SK-N-SH (cell line): ENCODE results near the gene MBTPS1. TPM values are rescaled to one million over a fixed set of nuclear protein-coding genes. Genes with fewer than 3 reads are reported as not detected.

Source experiments
- CTCF ChIA-PET: fragments of 300-600, 350-600 bp; formaldehyde crosslinking; extraction: SDS; loops from one replicate; lab custom pipeline; 2021; lab: Yijun Ruan, JAX
- POLR2A ChIA-PET: fragments of 350-600 bp; sonication (Branson Sonifier 250); formaldehyde crosslinking; extraction: SDS; loops from one replicate; lab custom pipeline; 2020; ENCODE audit warnings: antibody characterized with exemption, inconsistent platforms; lab: Yijun Ruan, JAX
- DNase-seq: peaks from one replicate; pipeline ENCODE4 v3.0.0; 2012
- H2AFZ ChIP-seq: fragments of 200-600 bp; sonication (generic); 2 replicates; pipeline ENCODE4 v1.8.1; 2016; ENCODE audit warnings: antibody characterized with exemption, mild to moderate bottlenecking, low read depth
- H3F3A ChIP-seq: fragments of 200-600 bp; sonication (generic); replicated peaks from 2 replicates; pipeline ENCODE3; 2016; ENCODE audit warnings: antibody characterized with exemption, mild to moderate bottlenecking; ENCODE audit not compliant: insufficient read depth
- H3K27ac ChIP-seq, 2 experiments: fragments of 200-500 bp in 1 of 2; fragments of 200-600 bp in 1 of 2; sonication (Bioruptor generic) in 1 of 2; sonication (generic), shearing (Covaris generic) in 1 of 2; 2 replicates each; pipeline versions ENCODE4 v1.5.1 to v1.6.1; 2014 to 2016; ENCODE audit warnings: low read depth in 2 of 2, inconsistent platforms in 1 of 2, low read length in 1 of 2, mild to moderate bottlenecking in 1 of 2, mixed read lengths in 1 of 2
- H3K27me3 ChIP-seq: fragments of 200-600 bp; sonication (generic), shearing (Covaris generic); 2 replicates; pipeline ENCODE4 v1.6.1; 2016; ENCODE audit warnings: mixed run types; ENCODE audit not compliant: insufficient read depth
- H3K36me3 ChIP-seq, 2 experiments: fragments of 200-500 bp in 1 of 2; fragments of 200-600 bp in 1 of 2; sonication (Bioruptor generic) in 1 of 2; sonication (generic) in 1 of 2; replicated peaks in 1 of 2; 2 replicates each; pipeline versions ENCODE3 to v1.5.1; 2014 to 2016; ENCODE audit warnings: low read length in 1 of 2, mild to moderate bottlenecking in 1 of 2; ENCODE audit not compliant: insufficient read depth in 2 of 2, control insufficient read depth in 1 of 2
- H3K4me1 ChIP-seq, 2 experiments: fragments of 200-500 bp in 1 of 2; fragments of 200-600 bp in 1 of 2; sonication (Bioruptor generic) in 1 of 2; sonication (generic), shearing (Covaris generic) in 1 of 2; 2 replicates each; pipeline versions ENCODE4 v1.5.1 to v1.6.1; 2014 to 2016; ENCODE audit warnings: low read depth in 1 of 2, low read length in 1 of 2, mixed run types in 1 of 2; ENCODE audit not compliant: insufficient read depth in 2 of 2, control insufficient read depth in 1 of 2
- H3K4me2 ChIP-seq: fragments of 200-600 bp; sonication (generic), shearing (Covaris generic); 2 replicates; pipeline ENCODE4 v1.6.1; 2017; ENCODE audit warnings: mixed run types
- H3K4me3 ChIP-seq, 2 experiments: fragments of 200-500 bp in 1 of 2; fragments of 200-600 bp in 1 of 2; sonication (Bioruptor generic) in 1 of 2; sonication (generic), shearing (Covaris generic) in 1 of 2; 2 replicates each; pipeline versions ENCODE4 v1.5.1 to v1.8.1; 2014 to 2016; ENCODE audit warnings: low read depth in 2 of 2, inconsistent platforms in 1 of 2, low read length in 1 of 2, mild to moderate bottlenecking in 1 of 2, mixed read lengths in 1 of 2, moderate library complexity in 1 of 2
- H3K79me2 ChIP-seq: fragments of 200-600 bp; sonication (generic); 2 replicates; pipeline ENCODE4 v1.8.1; 2017; ENCODE audit warnings: mild to moderate bottlenecking; ENCODE audit not compliant: insufficient read depth
- H3K9ac ChIP-seq: fragments of 200-600 bp; sonication (generic); 2 replicates; pipeline ENCODE4 v1.6.1; 2017; ENCODE audit warnings: mixed run types
- H3K9me2 ChIP-seq: fragments of 200-600 bp; sonication (generic); 2 replicates; pipeline ENCODE4 v1.6.1; 2017; ENCODE audit warnings: mixed run types
- H3K9me3 ChIP-seq: fragments of 200-600 bp; sonication (generic); 2 replicates; pipeline ENCODE4 v1.6.1; 2017; ENCODE audit warnings: mixed run types, mild to moderate bottlenecking, moderate library complexity
- H4K20me1 ChIP-seq: fragments of 200-600 bp; sonication (generic); 2 replicates; pipeline ENCODE4 v1.6.1; 2017; ENCODE audit warnings: mild to moderate bottlenecking, mixed run types; ENCODE audit not compliant: insufficient read depth
- CHD2 ChIP-seq: fragments of 150-350 bp; IDR thresholded peaks from 2 replicates; pipeline ENCODE4 v1.6.1; 2018; ENCODE audit warnings: low read length; ENCODE audit not compliant: partially characterized antibody
- ELF1 ChIP-seq: IDR thresholded peaks from 2 replicates; pipeline ENCODE4 v1.4.0; 2012
- FOXJ3 ChIP-seq: sonication (generic); formaldehyde crosslinking; IDR thresholded peaks from 2 replicates; pipeline ENCODE4 v1.5.1; 2020; ENCODE audit warnings: mild to moderate bottlenecking, missing genetic modification reagents
- FOXM1 ChIP-seq: IDR thresholded peaks from 2 replicates; pipeline ENCODE4 v1.4.0; 2012; ENCODE audit warnings: low read depth, mild to moderate bottlenecking
- JUND ChIP-seq: IDR thresholded peaks from 2 replicates; pipeline ENCODE4 v1.4.0; 2012
- MXI1 ChIP-seq: IDR thresholded peaks from 2 replicates; pipeline ENCODE4 v1.6.1; 2012; ENCODE audit warnings: mild to moderate bottlenecking, low read depth, low read length, improper control_type of control experiment
- NRF1 ChIP-seq: IDR thresholded peaks from 2 replicates; pipeline ENCODE4 v1.6.1; 2012; ENCODE audit warnings: low read depth, mild to moderate bottlenecking, low read length
- POLR2AphosphoS5 ChIP-seq: IDR thresholded peaks from 2 replicates; pipeline ENCODE4 v1.6.1; 2012; ENCODE audit warnings: low read depth, low read length
- RCOR1 ChIP-seq: fragments of 150-350 bp; IDR thresholded peaks from 2 replicates; pipeline ENCODE4 v1.6.1; 2017; ENCODE audit warnings: antibody characterized with exemption, low read length
- RXRA ChIP-seq: IDR thresholded peaks from 2 replicates; pipeline ENCODE4 v1.4.0; 2012; ENCODE audit warnings: low read depth, mild to moderate bottlenecking, borderline replicate concordance
- SIN3A ChIP-seq: IDR thresholded peaks from 2 replicates; pipeline ENCODE4 v1.6.1; 2012; ENCODE audit warnings: low read depth, mild to moderate bottlenecking, low read length, moderate library complexity, borderline replicate concordance
- SMC3 ChIP-seq: IDR thresholded peaks from 2 replicates; pipeline ENCODE4 v1.6.1; 2012; ENCODE audit warnings: low read depth, low read length, improper control_type of control experiment
- TAF1 ChIP-seq: IDR thresholded peaks from 2 replicates; pipeline ENCODE4 v1.6.1; 2012; ENCODE audit warnings: low read depth, mild to moderate bottlenecking, low read length, moderate library complexity, borderline replicate concordance
- TEAD4 ChIP-seq: IDR thresholded peaks from 2 replicates; pipeline ENCODE4 v1.4.0; 2012; ENCODE audit warnings: mild to moderate bottlenecking, borderline replicate concordance; ENCODE audit not compliant: insufficient read depth
- YY1 ChIP-seq: IDR thresholded peaks from 2 replicates; pipeline ENCODE4 v1.4.0; 2012; ENCODE audit warnings: low read depth, mild to moderate bottlenecking
- WGBS: methylation state at CpG from one replicate; pipeline ENCODE4 v1.1.6; 2017; ENCODE audit warnings: low lambda C conversion rate; 5-methylcytosine and 5-hydroxymethylcytosine counted together
- polyA plus RNA-seq, 3 experiments: library from polyadenylated mRNA; depleted of rRNA; stranded (reverse); fragments of >200 nt; gene quantifications; 2 replicates each; pipeline ENCODE4 v1.2.3, GENCODE V29; 2012
- TF ChIP-seq, protein P1 (sequence below): IDR thresholded peaks from 2 replicates; pipeline ENCODE4 v1.4.0; 2012; ENCODE audit warnings: low read depth, borderline replicate concordance
- TF ChIP-seq, protein P2 (sequence below): fragments of 150-350 bp; IDR thresholded peaks from 2 replicates; pipeline ENCODE4 v1.6.1; 2017; ENCODE audit warnings: antibody characterized with exemption, low read length, low read depth, borderline replicate concordance
- TF ChIP-seq, protein P3 (sequence below): IDR thresholded peaks from 2 replicates; pipeline ENCODE4; 2012
- TF ChIP-seq, protein P4 (sequence below): fragments of 150-350 bp; IDR thresholded peaks from 2 replicates; pipeline ENCODE4 v1.6.1; 2016; ENCODE audit warnings: mild to moderate bottlenecking, low read depth, low read length
- TF ChIP-seq, protein P5 (sequence below): fragments of 200-600 bp; sonication (generic); IDR thresholded peaks from 2 replicates; pipeline ENCODE4 v1.6.1; 2017; ENCODE audit warnings: antibody characterized with exemption, mild to moderate bottlenecking, moderate library complexity
- TF ChIP-seq, protein P6 (sequence below): IDR thresholded peaks from 2 replicates; pipeline ENCODE4 v1.4.0; 2012; ENCODE audit warnings: low read depth, borderline replicate concordance
- TF ChIP-seq, protein P7 (sequence below): IDR thresholded peaks from 2 replicates; pipeline ENCODE4 v1.4.0; 2012; ENCODE audit warnings: low read depth

MBTPS1 gene
- 81.6 and 84.9 TPM in 2 replicates for polyA plus RNA-seq (2012; rRNA removed)
- polyA plus RNA-seq (2012; cell fraction: cytosol; rRNA removed) = 81.9 and 82.5 TPM in 2 replicates
- polyA plus RNA-seq (2012; cell fraction: nucleus; rRNA removed) = 140 and 164 TPM in 2 replicates

DNA sequence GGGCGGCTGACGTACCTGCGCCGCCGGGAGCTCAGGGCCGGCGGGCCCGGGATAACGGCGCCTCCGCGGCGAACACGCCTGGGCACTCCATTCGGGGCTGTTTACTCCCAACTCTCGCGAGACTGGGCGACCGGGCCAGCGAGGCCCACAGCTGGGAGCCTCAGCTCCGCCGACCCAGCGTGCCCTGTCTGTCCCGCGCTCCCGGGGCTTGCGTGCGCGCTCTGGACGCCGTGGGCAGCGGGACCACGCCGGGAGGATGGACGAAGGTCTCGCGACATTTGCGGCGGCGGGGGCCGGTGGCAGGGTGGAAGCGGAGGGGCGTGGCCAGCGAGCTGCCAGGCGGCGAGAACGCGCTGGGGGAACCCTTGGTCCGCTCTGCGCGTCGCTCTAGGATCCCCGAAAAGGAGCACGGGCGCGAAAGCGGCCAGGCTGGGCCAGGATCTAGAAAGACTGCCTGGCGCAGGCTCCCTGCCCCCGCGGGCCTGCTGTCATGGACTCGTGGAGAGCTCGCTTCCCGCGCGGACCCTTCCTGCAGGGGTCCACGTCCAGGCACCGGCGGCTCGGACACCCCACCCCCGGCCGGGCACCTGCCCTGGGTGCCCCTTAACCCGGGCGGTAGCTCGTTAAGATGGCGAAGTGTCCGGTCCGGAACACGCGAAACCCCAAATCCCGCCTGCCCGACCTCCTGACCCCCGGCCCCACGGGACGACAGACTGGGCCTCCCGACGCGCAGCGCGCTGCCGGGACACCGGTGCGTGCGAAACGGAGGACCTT, at the start of gene MBTPS1:
Gene MBTPS1, minus strand, starts transcription at position 223 of the 774 bp plus-strand sequence. CDS start 15,159 bp downstream, outside the sequence.
- Histone ChIP-seq H3K27ac (peak within 1 kb of the TSS; percentile 59 to 73; a peak in 3 of 4 replicates), H3K79me2 (peaks cover 57% of the 10 kb centered on the region), H3F3A (peaks cover 2% of the 10 kb centered on the region), H3K4me3 (peak within 1 kb of the TSS; percentile 88 to 93), H2AFZ (peak within 1 kb of the TSS; percentile 84), H3K9me3 (no peaks in the 10 kb centered on the region), H3K9me2 (no peaks in the 10 kb centered on the region), H3K36me3 (peaks cover 7 to 9% of the 10 kb centered on the region in 2 experiments), H3K9ac (peak within 1 kb of the TSS; percentile 92), H4K20me1 (peaks cover 8% of the 10 kb centered on the region; the same call in 1 of the 2 replicates), H3K4me1 (peaks cover 7 to 11% of the 10 kb centered on the region in 2 experiments; a peak in 3 of 4 replicates), H3K4me2 (peak within 1 kb of the TSS; percentile 93), H3K27me3 (no peaks in the 10 kb centered on the region)
- POLR2A ChIA-PET = interaction anchor here (0.7 to 1.3 kb wide), 5 partner anchors 11 to 160 kb away, joined by 3 to 9 read pairs (median 4); partner anchors contain the start of genes DNAAF1, HSDL1 and TAF1C
- 3% methylated on average over 12 of the region's 94 CpGs for WGBS
- CTCF ChIA-PET = interaction anchor here (0.7 to 3.9 kb wide), 13 partner anchors 11 to 160 kb away, joined by 3 to 18 read pairs (median 5); partner anchors contain the start of gene TAF1C
- TF ChIP-seq, protein P1, sequence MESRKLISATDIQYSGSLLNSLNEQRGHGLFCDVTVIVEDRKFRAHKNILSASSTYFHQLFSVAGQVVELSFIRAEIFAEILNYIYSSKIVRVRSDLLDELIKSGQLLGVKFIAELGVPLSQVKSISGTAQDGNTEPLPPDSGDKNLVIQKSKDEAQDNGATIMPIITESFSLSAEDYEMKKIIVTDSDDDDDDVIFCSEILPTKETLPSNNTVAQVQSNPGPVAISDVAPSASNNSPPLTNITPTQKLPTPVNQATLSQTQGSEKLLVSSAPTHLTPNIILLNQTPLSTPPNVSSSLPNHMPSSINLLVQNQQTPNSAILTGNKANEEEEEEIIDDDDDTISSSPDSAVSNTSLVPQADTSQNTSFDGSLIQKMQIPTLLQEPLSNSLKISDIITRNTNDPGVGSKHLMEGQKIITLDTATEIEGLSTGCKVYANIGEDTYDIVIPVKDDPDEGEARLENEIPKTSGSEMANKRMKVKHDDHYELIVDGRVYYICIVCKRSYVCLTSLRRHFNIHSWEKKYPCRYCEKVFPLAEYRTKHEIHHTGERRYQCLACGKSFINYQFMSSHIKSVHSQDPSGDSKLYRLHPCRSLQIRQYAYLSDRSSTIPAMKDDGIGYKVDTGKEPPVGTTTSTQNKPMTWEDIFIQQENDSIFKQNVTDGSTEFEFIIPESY = peak; percentile 97
- peak; percentile 34; the same call in 1 of the 2 replicates for TF ChIP-seq NRF1
- no peak for TF ChIP-seq SMC3
- TF ChIP-seq JUND = no peak
- TF ChIP-seq FOXJ3 (CRISPR knock-in tag) = 0 out of 2 replicates have a peak, but pooled peaks have one; percentile 36
- TF ChIP-seq, protein P2, sequence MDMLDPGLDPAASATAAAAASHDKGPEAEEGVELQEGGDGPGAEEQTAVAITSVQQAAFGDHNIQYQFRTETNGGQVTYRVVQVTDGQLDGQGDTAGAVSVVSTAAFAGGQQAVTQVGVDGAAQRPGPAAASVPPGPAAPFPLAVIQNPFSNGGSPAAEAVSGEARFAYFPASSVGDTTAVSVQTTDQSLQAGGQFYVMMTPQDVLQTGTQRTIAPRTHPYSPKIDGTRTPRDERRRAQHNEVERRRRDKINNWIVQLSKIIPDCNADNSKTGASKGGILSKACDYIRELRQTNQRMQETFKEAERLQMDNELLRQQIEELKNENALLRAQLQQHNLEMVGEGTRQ = no peak
- TF ChIP-seq CHD2 = peak; percentile 99
- peak; percentile 60 for TF ChIP-seq TAF1
- peak; percentile 79; the same call in 1 of the 2 replicates for TF ChIP-seq MXI1
- TF ChIP-seq, protein P3, sequence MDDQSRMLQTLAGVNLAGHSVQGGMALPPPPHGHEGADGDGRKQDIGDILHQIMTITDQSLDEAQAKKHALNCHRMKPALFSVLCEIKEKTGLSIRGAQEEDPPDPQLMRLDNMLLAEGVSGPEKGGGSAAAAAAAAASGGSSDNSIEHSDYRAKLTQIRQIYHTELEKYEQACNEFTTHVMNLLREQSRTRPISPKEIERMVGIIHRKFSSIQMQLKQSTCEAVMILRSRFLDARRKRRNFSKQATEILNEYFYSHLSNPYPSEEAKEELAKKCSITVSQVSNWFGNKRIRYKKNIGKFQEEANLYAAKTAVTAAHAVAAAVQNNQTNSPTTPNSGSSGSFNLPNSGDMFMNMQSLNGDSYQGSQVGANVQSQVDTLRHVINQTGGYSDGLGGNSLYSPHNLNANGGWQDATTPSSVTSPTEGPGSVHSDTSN = no peak
- peak; percentile 87 for TF ChIP-seq SIN3A
- peak; percentile 77 for TF ChIP-seq POLR2AphosphoS5
- TF ChIP-seq RXRA = no peak
- TF ChIP-seq, protein P4, sequence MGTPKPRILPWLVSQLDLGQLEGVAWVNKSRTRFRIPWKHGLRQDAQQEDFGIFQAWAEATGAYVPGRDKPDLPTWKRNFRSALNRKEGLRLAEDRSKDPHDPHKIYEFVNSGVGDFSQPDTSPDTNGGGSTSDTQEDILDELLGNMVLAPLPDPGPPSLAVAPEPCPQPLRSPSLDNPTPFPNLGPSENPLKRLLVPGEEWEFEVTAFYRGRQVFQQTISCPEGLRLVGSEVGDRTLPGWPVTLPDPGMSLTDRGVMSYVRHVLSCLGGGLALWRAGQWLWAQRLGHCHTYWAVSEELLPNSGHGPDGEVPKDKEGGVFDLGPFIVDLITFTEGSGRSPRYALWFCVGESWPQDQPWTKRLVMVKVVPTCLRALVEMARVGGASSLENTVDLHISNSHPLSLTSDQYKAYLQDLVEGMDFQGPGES = no peak
- TF ChIP-seq, protein P5, sequence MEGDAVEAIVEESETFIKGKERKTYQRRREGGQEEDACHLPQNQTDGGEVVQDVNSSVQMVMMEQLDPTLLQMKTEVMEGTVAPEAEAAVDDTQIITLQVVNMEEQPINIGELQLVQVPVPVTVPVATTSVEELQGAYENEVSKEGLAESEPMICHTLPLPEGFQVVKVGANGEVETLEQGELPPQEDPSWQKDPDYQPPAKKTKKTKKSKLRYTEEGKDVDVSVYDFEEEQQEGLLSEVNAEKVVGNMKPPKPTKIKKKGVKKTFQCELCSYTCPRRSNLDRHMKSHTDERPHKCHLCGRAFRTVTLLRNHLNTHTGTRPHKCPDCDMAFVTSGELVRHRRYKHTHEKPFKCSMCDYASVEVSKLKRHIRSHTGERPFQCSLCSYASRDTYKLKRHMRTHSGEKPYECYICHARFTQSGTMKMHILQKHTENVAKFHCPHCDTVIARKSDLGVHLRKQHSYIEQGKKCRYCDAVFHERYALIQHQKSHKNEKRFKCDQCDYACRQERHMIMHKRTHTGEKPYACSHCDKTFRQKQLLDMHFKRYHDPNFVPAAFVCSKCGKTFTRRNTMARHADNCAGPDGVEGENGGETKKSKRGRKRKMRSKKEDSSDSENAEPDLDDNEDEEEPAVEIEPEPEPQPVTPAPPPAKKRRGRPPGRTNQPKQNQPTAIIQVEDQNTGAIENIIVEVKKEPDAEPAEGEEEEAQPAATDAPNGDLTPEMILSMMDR = no peak; the same call in 1 of the 2 replicates
- TF ChIP-seq, protein P6, sequence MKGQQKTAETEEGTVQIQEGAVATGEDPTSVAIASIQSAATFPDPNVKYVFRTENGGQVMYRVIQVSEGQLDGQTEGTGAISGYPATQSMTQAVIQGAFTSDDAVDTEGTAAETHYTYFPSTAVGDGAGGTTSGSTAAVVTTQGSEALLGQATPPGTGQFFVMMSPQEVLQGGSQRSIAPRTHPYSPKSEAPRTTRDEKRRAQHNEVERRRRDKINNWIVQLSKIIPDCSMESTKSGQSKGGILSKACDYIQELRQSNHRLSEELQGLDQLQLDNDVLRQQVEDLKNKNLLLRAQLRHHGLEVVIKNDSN = no peak
- no peak for TF ChIP-seq ELF1
- TF ChIP-seq TEAD4 = no peak
- TF ChIP-seq YY1 = peak; percentile 17
- 0 out of 2 replicates have a peak, but pooled peaks have one; percentile 28 for TF ChIP-seq RCOR1
- no peak for TF ChIP-seq FOXM1
- TF ChIP-seq, protein P7, sequence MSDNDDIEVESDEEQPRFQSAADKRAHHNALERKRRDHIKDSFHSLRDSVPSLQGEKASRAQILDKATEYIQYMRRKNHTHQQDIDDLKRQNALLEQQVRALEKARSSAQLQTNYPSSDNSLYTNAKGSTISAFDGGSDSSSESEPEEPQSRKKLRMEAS = peak; percentile 71; the same call in 1 of the 2 replicates
- peak; percentile 99 for DNase-seq
